ENCODE results near the gene MCAM.
A peak's percentile ranks its signal among the peaks of the same experiment; 100 is the strongest.

The MCAM gene

GRCh38 chr11:119330237-119330636 lies 13.3 kb upstream of the MCAM start:
- no peak for DNase-seq (ENCODE audit: low spot score)

- DNase-seq (ENCODE audit: low spot score) = no peak
These were observed 12.4 kb upstream of the MCAM start for GRCh38 chr11:119329320-119329719.

GRCh38 chr11:119324189-119324588 lies 7.3 kb upstream of the MCAM start:
- no peak for DNase-seq (ENCODE audit: low spot score)

GRCh38 chr11:119323532-119324033 lies 6.7 kb upstream of the MCAM start:
- peak; percentile 87 for DNase-seq (ENCODE audit: low spot score)

GRCh38 chr11:119322921-119323531 lies 6.1 kb upstream of the MCAM start:
- DNase-seq (ENCODE audit: low spot score) = no peak

DNA sequence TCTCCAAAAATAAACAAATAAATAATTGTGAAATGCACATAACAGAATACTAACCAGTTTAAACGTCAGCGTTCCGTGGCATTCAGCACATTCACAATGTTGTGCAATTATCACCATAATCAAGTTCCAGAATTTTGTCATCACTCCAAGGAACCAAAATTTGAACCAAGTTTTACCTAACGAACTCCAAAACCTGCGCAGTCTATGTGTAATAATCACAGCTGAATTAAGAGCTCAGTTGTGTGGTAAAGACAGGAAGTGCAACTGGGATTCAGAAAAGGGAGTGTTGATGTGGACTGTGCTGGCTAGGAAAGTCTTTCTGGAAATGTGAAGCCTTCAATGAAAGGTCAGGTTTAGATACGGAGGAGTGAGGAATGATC lies 5.4 kb upstream of the MCAM start:
- no peak for DNase-seq (ENCODE audit: low spot score)

- peak; percentile 60 for DNase-seq (ENCODE audit: low spot score)
These were observed 4.0 kb upstream of the MCAM start for GRCh38 chr11:119320776-119321524.

GRCh38 chr11:119320240-119320775 lies 3.4 kb upstream of the MCAM start:
- DNase-seq (ENCODE audit: low spot score) = no peak

DNA sequence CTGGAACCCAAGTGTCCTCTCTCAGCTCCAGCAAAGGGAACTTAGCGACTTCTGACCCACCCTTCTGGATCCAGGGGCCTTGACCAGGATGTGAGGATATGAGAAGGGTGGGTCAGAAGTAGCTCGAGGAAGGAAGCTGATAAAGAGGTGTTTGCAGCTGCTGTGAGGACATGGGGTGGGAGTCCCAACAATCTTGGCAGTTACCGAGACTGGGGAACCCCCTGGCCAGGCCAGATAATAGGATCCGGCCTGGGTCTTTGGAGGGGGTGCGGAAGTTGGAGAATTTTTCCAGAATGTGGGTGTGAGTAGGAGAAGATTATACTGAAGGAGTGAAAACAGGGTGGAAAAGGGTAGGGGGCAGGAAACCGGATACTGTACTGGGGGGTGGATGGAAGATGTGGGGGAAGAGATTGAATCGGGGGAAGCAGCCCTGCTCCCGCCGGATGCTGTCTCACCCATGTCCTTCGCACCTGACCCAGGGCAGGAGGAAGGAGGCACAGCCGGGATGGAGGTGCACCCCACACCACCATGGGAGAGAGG lies 2.8 kb upstream of the MCAM start:
- DNase-seq (ENCODE audit: low spot score) = no peak

DNA sequence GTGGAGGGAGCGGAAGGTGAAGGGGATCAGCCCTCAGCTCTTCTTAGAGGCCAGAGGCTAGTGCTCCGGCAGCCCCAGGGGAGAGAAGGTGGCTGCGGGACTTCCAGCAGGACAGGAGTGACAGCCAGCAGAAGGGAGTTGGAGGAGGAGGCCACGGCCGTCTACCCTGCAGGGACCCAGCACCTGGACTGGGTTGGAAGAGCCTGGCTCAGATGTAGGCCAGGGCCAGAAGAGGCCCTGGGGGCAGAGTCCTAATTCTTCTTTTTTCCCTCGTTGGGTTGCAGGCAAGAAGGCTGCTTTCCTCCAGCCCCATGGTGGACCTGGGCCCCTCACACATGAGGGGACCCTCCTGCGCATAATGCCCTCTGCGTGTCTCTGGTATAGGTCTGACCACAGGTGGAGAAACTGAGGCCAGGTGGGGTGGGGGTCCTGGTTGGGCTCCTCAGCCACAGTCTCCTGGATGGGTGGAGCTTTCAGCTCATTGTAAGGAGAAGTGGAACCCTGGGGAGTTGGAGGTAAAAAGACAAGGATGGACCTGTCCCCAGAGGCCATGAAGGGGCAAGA lies 2.3 kb upstream of the MCAM start:
- DNase-seq (ENCODE audit: low spot score) = no peak

- DNase-seq (ENCODE audit: low spot score) = peak; percentile 67
These were observed 1.6 kb upstream of the MCAM start for GRCh38 chr11:119318240-119319135.

DNA sequence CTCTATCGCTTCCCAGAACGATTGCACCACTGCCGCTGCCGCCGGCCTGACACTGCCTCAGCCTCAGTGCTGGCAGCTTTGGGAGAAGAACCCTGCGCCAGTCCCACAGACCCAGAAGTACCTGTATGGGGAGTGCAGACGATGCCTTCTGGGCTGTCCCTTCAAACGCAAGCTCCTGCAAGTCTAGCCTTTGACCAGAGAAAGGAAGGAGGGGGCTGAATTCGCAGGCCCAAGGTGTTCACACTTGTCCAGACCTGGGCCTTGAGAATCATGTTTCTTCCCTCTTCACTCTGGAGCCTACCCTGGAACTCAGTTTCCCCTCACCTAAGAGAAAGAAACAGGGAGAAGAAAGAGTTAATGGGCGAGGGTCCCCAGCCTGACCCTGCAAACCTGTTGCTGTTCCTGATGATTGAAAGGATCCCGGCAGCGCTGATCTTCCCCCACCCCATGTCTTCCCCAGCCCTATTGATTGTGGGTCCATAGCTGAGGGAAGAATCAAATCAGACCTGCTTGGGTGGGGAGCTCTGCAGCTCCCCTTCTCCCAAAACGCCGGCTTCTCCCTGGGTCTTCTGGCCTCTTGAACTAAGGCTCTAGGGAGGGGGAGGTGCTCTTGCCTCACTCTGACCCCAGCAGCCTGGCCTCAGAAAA lies 786 bp upstream of the MCAM start:
- peak; percentile 56 for DNase-seq (ENCODE audit: low spot score)

GRCh38 chr11:119316016-119316728 lies 758 bp downstream of the MCAM start:
- peak; percentile 63 for DNase-seq (ENCODE audit: low spot score)

DNA sequence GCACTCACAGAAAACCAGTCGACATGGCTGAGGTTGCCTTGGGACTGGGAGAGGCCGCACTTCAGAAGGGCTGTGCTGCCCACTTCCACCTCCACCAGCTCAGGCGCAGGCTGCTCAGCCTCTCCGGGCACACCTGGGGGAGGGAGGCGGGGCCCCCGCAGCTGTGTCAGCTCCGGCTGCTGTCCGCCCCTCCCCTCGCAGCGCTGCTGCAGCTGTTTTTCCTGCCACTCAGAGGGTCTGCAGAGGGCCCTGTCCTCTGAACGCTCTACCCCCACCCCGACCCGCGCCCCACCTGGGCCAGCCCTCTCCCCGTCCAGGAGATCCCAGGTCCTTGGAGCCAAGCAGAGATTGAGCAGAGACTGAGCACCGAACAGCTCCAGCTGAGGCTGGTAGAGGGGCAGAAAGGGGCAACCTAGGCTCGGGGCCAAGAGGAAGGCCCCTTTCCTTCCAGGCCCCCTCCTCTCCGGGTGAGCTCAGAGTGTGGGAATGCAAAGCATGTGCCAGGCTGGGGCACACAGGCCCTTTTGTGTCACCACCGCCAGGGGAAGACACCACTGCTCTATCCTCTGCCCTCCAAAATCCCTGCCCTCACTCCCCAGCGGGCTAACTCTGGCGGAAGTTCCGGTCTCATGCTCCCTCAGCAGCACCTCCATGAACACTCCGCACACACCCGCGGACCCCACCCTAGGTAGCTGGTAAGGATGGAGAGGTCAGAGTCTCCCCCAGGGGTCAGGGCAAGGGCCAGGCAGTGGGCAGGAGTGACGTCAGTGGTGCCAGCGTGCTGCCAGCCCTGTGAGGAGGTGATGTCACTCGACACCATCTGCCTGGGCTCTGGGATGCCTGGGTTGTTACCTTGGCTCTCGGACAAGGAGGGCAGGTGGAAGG lies 1.6 kb downstream of the MCAM start:
- peak; percentile 79 for DNase-seq (ENCODE audit: low spot score)

DNA sequence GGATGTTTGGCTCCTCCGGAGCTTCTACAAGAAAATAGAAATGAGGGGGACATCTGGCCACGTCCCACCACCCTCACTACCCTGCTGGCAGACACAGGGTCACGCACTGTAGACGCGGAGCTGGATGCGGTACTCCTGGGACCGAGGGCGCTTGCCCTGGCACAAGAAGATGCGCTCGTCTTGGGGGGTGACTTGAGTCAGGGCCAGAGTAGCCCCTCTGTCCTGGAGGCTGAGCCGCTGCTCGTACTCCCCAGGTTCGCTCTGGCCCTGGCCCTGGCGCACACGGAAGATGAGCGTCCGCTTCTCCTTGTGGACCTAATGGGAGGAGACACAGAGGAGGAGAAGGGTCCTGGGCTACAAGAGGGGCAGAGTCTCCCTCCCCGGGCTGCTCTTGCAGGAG lies 2.2 kb downstream of the MCAM start:
- DNase-seq (ENCODE audit: low spot score) = no peak

DNA sequence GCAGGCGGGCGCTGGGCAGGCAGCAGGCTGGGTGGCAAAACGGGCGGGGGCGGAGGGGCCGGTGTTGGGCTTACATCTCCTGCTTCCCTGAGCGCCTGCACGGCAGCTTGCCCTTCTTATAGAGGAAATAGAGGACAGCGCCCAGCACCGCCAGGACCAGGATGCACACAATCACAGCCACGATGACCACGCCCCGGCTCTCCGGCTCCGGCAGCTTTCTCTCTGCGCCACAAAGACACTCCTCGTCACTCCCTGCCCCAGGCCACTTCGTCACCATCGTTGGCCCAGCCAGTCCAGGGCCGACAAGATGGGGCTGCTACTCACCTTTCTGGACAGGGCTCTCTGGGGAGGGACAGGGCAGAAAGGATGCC lies 6.3 kb downstream of the MCAM start:
- DNase-seq (ENCODE audit: low spot score) = no peak

- DNase-seq (ENCODE audit: low spot score) = no peak
These were observed 6.8 kb downstream of the MCAM start for GRCh38 chr11:119309953-119310681.

DNA sequence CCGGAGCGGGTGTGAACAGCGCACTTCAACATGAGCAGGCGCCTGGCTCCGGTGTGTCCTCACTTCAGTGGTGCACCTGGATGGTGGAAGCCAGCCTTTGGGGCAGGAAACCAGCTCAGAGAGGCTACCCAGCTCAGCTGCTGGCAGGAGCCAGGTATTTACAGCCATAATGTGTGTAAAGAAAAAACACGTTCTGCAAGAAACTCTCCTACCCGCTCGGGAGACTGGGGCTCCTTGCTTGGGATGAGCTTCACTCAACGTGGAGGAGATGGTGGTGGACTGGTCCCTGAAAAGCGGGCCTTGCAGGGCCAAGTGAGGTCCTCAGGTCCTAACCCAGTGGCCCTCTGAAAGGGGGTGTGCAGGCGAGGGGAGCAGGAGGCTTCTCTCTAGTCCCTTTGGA lies 7.5 kb downstream of the MCAM start:
- DNase-seq (ENCODE audit: low spot score) = no peak

DNA sequence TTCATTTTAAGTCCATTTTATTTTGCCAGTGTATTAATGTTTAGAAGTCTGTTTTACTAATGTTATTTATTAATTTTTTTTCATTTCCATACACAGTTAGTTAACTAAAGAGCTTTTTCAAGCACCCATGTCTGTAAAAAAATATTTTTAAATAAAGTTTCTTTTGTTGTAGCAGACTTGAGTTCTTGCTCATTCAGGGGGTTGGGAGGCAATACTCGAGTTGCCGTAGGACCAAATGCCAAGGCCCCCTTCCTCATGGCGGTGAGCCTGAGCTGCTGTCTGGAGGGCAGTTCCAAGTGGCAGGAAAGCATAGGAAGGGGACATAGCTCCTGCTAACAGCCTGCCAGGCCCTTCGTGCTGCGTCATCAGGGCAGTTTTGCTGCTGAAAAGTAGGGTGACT lies 9.0 kb downstream of the MCAM start:
- DNase-seq (ENCODE audit: low spot score) = no peak

All from cerebellar cortex (tissue), 1 donor.